Adrenal gland (tissue), 5 donors: ENCODE results near the gene USP6NL.

Experiments used
- CTCF ChIP-seq, 6 experiments: fragments of 450-650 bp in 4 of 6; fragments of 200-600 bp in 2 of 6; sonication (generic) in 1 of 6; IDR thresholded peaks; 1 replicate in 5 of 6; 2 replicates in 1 of 6; pipeline versions ENCODE4 v1.5.1 to v1.8.0; 2016 to 2021; ENCODE audit warnings: antibody characterized with exemption in 6 of 6, mild to moderate bottlenecking in 2 of 6, moderate library complexity in 1 of 6
- POLR2A ChIP-seq, 2 donors: fragments of 450-650 bp; IDR thresholded peaks; one replicate each; pipeline ENCODE4 v1.6.1; 2017; ENCODE audit warnings: antibody characterized with exemption in 2 of 2, mild to moderate bottlenecking in 2 of 2, moderate library complexity in 1 of 2
- donor health status: DM: no; HTN: no; CAD: no.

- TF ChIP-seq CTCF (IDR thresholded peaks at IDR 0.05) (no peak), POLR2A (IDR thresholded peaks at IDR 0.05) (no peak)
These were observed 57.6 kb downstream of the USP6NL start for GRCh38 chr10:11553773-11554381.
